Astrocyte (in vitro differentiated cells and primary cell): ENCODE measurements around the gene GMEB2.

ENCODE experiments used
- CTCF ChIP-seq: IDR thresholded peaks from 2 replicates; pipeline ENCODE4 v1.5.1; 2011; ENCODE audit warnings: low read depth, mild to moderate bottlenecking, inconsistent platforms, low read length, moderate library complexity; ENCODE audit not compliant: insufficient read depth
- EZH2 ChIP-seq: IDR thresholded peaks from 2 replicates; pipeline ENCODE4 v1.6.1; 2012; ENCODE audit warnings: mild to moderate bottlenecking, low read length, inconsistent platforms; ENCODE audit not compliant: insufficient read depth

DNA sequence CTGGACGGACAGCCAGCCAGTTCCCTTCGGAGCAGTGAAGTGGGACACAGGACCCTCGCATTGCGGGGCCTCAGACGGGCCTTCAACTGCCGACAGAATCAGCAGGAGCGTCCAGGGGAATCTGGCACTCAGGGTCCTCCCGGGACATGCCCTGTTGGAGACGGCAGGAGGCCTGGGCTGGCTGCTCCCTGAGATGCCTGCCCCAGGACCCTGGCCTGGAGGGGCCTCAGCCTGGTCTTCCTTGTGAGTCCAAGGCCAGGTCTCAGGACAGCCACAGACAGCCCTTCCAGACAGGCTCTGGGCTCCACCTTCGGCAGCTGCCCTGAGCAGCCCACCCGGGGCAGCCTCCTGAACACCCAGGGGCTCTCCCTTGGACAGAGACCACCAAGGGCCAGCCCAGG, 38.3 kb downstream of the GMEB2 start:
- TF ChIP-seq CTCF (no peak), EZH2 (no peak)
